Measurements from ENCODE around the gene SAV1.
"Not testable (repeated sequence)": the region's sequence is repeated elsewhere in the genome, so short reads cannot be mapped to it uniquely, and the experiment has no call there.

GRCh38 chr14:50694260-50694659 is 26.2 kb upstream of the SAV1 start:
- TF ChIP-seq, protein P1, sequence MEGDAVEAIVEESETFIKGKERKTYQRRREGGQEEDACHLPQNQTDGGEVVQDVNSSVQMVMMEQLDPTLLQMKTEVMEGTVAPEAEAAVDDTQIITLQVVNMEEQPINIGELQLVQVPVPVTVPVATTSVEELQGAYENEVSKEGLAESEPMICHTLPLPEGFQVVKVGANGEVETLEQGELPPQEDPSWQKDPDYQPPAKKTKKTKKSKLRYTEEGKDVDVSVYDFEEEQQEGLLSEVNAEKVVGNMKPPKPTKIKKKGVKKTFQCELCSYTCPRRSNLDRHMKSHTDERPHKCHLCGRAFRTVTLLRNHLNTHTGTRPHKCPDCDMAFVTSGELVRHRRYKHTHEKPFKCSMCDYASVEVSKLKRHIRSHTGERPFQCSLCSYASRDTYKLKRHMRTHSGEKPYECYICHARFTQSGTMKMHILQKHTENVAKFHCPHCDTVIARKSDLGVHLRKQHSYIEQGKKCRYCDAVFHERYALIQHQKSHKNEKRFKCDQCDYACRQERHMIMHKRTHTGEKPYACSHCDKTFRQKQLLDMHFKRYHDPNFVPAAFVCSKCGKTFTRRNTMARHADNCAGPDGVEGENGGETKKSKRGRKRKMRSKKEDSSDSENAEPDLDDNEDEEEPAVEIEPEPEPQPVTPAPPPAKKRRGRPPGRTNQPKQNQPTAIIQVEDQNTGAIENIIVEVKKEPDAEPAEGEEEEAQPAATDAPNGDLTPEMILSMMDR (IDR thresholded peaks at IDR 0.05; ENCODE audit: insufficient read depth, low read length), result not testable (repeated sequence)
- not testable (repeated sequence) for TF ChIP-seq POLR2AphosphoS5 (IDR thresholded peaks at IDR 0.05; ENCODE audit: low read depth)
- TF ChIP-seq, protein P2, sequence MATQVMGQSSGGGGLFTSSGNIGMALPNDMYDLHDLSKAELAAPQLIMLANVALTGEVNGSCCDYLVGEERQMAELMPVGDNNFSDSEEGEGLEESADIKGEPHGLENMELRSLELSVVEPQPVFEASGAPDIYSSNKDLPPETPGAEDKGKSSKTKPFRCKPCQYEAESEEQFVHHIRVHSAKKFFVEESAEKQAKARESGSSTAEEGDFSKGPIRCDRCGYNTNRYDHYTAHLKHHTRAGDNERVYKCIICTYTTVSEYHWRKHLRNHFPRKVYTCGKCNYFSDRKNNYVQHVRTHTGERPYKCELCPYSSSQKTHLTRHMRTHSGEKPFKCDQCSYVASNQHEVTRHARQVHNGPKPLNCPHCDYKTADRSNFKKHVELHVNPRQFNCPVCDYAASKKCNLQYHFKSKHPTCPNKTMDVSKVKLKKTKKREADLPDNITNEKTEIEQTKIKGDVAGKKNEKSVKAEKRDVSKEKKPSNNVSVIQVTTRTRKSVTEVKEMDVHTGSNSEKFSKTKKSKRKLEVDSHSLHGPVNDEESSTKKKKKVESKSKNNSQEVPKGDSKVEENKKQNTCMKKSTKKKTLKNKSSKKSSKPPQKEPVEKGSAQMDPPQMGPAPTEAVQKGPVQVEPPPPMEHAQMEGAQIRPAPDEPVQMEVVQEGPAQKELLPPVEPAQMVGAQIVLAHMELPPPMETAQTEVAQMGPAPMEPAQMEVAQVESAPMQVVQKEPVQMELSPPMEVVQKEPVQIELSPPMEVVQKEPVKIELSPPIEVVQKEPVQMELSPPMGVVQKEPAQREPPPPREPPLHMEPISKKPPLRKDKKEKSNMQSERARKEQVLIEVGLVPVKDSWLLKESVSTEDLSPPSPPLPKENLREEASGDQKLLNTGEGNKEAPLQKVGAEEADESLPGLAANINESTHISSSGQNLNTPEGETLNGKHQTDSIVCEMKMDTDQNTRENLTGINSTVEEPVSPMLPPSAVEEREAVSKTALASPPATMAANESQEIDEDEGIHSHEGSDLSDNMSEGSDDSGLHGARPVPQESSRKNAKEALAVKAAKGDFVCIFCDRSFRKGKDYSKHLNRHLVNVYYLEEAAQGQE (IDR thresholded peaks at IDR 0.05; ENCODE audit: insufficient replicate concordance, low read depth), result not testable (repeated sequence)
